ENCODE results near the gene CHCHD6. TPM values are rescaled to one million over a fixed set of nuclear protein-coding genes. Genes with fewer than 3 reads are reported as not detected.

Gene CHCHD6
- total and polyA plus RNA-seq, 8 donors, result 5.0 to 10.9 (median 6.0) TPM

- intact Hi-C loops (cut with DNase I), result no loop called here
These were observed 233.9 kb downstream of the CHCHD6 start for GRCh38 chr3:126937973-126938372.

GRCh38 chr3:126938520-126939337 is 234.7 kb downstream of the CHCHD6 start:
- Histone ChIP-seq H3K4me3 (no peak overlapping the region), H3K36me3 (no peaks in the 10 kb centered on the region), H3K9me3 (no peaks in the 10 kb centered on the region), H3K4me1 (no peaks in the 10 kb centered on the region), H3K27ac (no peak overlapping the region), H3K27me3 (no peaks in the 10 kb centered on the region)
- no peak for TF ChIP-seq CTCF (IDR thresholded peaks at IDR 0.05)
- DNase-seq (no peak), ATAC-seq (no peak), FAIRE-seq (no peak)
- WGBS, 2 donors, result 78 to 84% methylated on average over 8 of the region's 8 CpGs
- intact Hi-C loops (cut with DNase I), result no loop called here

More at GRCh38 chr3:126937973-126938372, 233.9 kb downstream of the CHCHD6 start:
- no peak for DNase-seq
- no peaks in the 10 kb centered on the region for H3K36me3 ChIP-seq
- no peaks in the 10 kb centered on the region for H3K9me3 ChIP-seq
- no peak overlapping the region for H3K4me3 ChIP-seq
- no peak for TF ChIP-seq CTCF (IDR thresholded peaks at IDR 0.05)
- WGBS, 2 donors, result 79 to 82% methylated on average over 7 of the region's 7 CpGs
- ATAC-seq, result peak in 1 of 4 donors; percentile 22
- H3K27me3 ChIP-seq, result no peaks in the 10 kb centered on the region
- no peaks in the 10 kb centered on the region for H3K4me1 ChIP-seq
- H3K27ac ChIP-seq, result no peak overlapping the region
- FAIRE-seq, result no peak

GRCh38 chr3:126939338-126939718 is 235.3 kb downstream of the CHCHD6 start:
- intact Hi-C loops (cut with DNase I), result no loop called here
- DNase-seq (no peak), ATAC-seq (no peak), FAIRE-seq (no peak)
- no peak overlapping the region for H3K27ac ChIP-seq
- no peaks in the 10 kb centered on the region for H3K27me3 ChIP-seq
- 51 to 69% methylated on average over 4 of the region's 4 CpGs for WGBS, 2 donors
- H3K4me3 ChIP-seq, result no peak overlapping the region
- no peaks in the 10 kb centered on the region for H3K9me3 ChIP-seq
- TF ChIP-seq CTCF (IDR thresholded peaks at IDR 0.05), result no peak
- H3K4me1 ChIP-seq, result no peaks in the 10 kb centered on the region
- no peaks in the 10 kb centered on the region for H3K36me3 ChIP-seq

- H3K36me3 ChIP-seq, result no peaks in the 10 kb centered on the region
- intact Hi-C loops (cut with DNase I), result no loop called here
- no peaks in the 10 kb centered on the region for H3K9me3 ChIP-seq
- no peaks in the 10 kb centered on the region for H3K27me3 ChIP-seq
- no peak overlapping the region for H3K4me3 ChIP-seq
- TF ChIP-seq CTCF (IDR thresholded peaks at IDR 0.05), result no peak
- FAIRE-seq (no peak), DNase-seq (no peak), ATAC-seq (no peak)
- no peaks in the 10 kb centered on the region for H3K4me1 ChIP-seq
- H3K27ac ChIP-seq, result no peak overlapping the region
- WGBS, 2 donors, result 76 to 79% methylated on average over 3 of the region's 3 CpGs
These were observed 235.7 kb downstream of the CHCHD6 start for GRCh38 chr3:126939733-126940132.

- DNase-seq, result no peak
- Histone ChIP-seq H3K4me3 (no peak overlapping the region), H3K27ac (no peak overlapping the region), H3K36me3 (no peaks in the 10 kb centered on the region), H3K27me3 (no peaks in the 10 kb centered on the region), H3K9me3 (no peaks in the 10 kb centered on the region), H3K4me1 (no peaks in the 10 kb centered on the region)
- no peak for TF ChIP-seq CTCF (IDR thresholded peaks at IDR 0.05)
- no peak for ATAC-seq
- no peak for FAIRE-seq
- intact Hi-C loops (cut with DNase I), result no loop called here
- 85 to 93% methylated on average over 5 of the region's 5 CpGs for WGBS, 2 donors
These were observed 237.8 kb downstream of the CHCHD6 start for GRCh38 chr3:126941721-126942270.

Data from pancreas (tissue), 10 donors.